A673 (cell line): ENCODE data around the gene IRAG1. TPM values are rescaled to one million over a fixed set of nuclear protein-coding genes. Genes with fewer than 3 reads are reported as not detected.
A peak's percentile ranks its signal among the peaks of the same experiment; 100 is the strongest.

Experiments used
- BruUV-seq: library from RNA; stranded (reverse); fragments of 400-500 nt; replicated peaks from 2 replicates; lab custom pipeline; 2021; lab: Mats Ljungman, UMichigan
- CTCF ChIA-PET: fragments of 300-600 bp; sonication (Branson Sonifier 250); formaldehyde crosslinking; loops from one replicate; lab custom pipeline; 2022; ENCODE audit warnings: antibody characterized with exemption; lab: Charles Lee
- POLR2A ChIA-PET: fragments of 300-600 bp; sonication (Branson Sonifier 250); formaldehyde crosslinking; loops from one replicate; lab custom pipeline; 2022; ENCODE audit warnings: antibody characterized with exemption; ENCODE audit not compliant: low non-redundant PET; lab: Charles Lee
- DNase-seq: peaks from one replicate; pipeline ENCODE4 v3.0.0-alpha.2; 2015; ENCODE audit warnings: low spot score
- H3K27ac ChIP-seq: fragments of 200-600 bp; sonication (generic); 2 replicates; pipeline ENCODE4 v1.5.1; 2016; ENCODE audit warnings: mixed run types, low read depth, mild to moderate bottlenecking, mixed read lengths, antibody characterized with exemption, low read length; ENCODE audit not compliant: poor library complexity, severe bottlenecking
- H3K27me3 ChIP-seq: fragments of 200-600 bp; sonication (generic); replicated peaks from 2 replicates; pipeline ENCODE4 v1.6.1; 2017; ENCODE audit warnings: mixed run types, low read depth, mild to moderate bottlenecking, mixed read lengths, antibody characterized with exemption, low read length; ENCODE audit not compliant: insufficient read depth, poor library complexity
- H3K36me3 ChIP-seq: fragments of 200-600 bp; sonication (generic); 2 replicates; pipeline ENCODE4 v1.6.1; 2016; ENCODE audit warnings: mixed run types, mild to moderate bottlenecking, mixed read lengths, antibody characterized with exemption, low read length; ENCODE audit not compliant: insufficient read depth, poor library complexity, severe bottlenecking
- H3K4me1 ChIP-seq: fragments of 200-600 bp; sonication (generic); 2 replicates; pipeline ENCODE4 v1.6.1; 2017; ENCODE audit warnings: mixed run types, mild to moderate bottlenecking, mixed read lengths, antibody characterized with exemption, low read length; ENCODE audit not compliant: insufficient read depth, poor library complexity, severe bottlenecking
- H3K4me3 ChIP-seq: fragments of 200-600 bp; sonication (generic); 2 replicates; pipeline ENCODE4 v1.5.1; 2016; ENCODE audit warnings: low read depth, mixed run types, mild to moderate bottlenecking, mixed read lengths, low read length; ENCODE audit not compliant: poor library complexity, severe bottlenecking
- H3K9me3 ChIP-seq: fragments of 200-600 bp; sonication (generic); 2 replicates; pipeline ENCODE4 v1.6.1; 2016; ENCODE audit warnings: mixed run types, low read depth, mild to moderate bottlenecking, mixed read lengths, antibody characterized with exemption, low read length; ENCODE audit not compliant: poor library complexity, severe bottlenecking
- CTCF ChIP-seq: fragments of 300-800, 200-600 bp; sonication (generic); conservative IDR thresholded peaks from 2 replicates; pipeline ENCODE4 v1.5.1; 2017; ENCODE audit warnings: low read depth, mild to moderate bottlenecking, antibody characterized with exemption, low read length, moderate library complexity, mixed read lengths
- EZH2 ChIP-seq: fragments of 200-600 bp; sonication (generic); IDR thresholded peaks from 2 replicates; pipeline ENCODE4 v1.6.1; 2017; ENCODE audit warnings: borderline replicate concordance, low read depth, mild to moderate bottlenecking, mixed read lengths, antibody characterized with exemption, low read length; ENCODE audit not compliant: poor library complexity, severe bottlenecking
- intact Hi-C: fragments of 100-400 bp; cut with micrococcal nuclease; formaldehyde crosslinking; loops from one replicate; pipeline ENCODE4 v1.10.0; 2022; ENCODE audit not compliant: unreplicated experiment
- total RNA-seq: library from RNA; stranded (reverse); gene quantifications from 2 replicates; pipeline ENCODE4 v1.2.3, GENCODE V29; 2021

Gene IRAG1
- total RNA-seq, 1 experiment from 2014 or later, result 0.26 TPM

DNA sequence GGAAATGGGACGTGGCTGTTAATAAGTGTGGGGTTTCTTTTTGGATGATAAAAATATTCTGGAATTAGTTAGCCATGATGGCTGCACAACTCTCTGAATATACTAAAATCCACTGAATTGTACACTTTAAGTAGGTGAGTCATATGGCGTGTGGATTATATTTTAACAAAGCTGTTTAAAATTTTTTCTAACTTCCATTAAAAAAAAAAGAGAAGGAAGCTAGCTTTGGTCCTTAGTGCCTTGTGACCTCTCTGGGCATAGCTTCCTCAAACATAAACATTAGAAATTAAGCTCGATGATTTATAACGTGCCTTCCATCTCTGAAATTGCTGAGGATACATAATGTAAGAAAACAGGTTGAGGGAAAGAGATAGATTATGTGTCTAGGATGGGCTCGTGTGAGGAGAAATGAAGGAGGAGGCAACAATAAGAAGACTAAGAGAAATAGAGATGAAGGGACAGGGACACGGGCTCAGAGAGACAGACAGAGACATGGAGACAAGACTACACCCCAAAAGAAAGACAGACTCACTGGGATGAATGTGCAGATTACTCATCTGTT, 20.0 kb downstream of the IRAG1 start:
- Histone ChIP-seq H3K9me3 (no peaks in the 10 kb centered on the region), H3K36me3 (no peaks in the 10 kb centered on the region), H3K27me3 (no peaks in the 10 kb centered on the region), H3K4me3 (no peak overlapping the region), H3K4me1 (peaks cover 15% of the 10 kb centered on the region), H3K27ac (no peak overlapping the region)
- TF ChIP-seq CTCF (no peak), EZH2 (no peak)
- intact Hi-C loops, result no loop called here
- BruUV-seq, result no TSS peak
- ChIA-PET POLR2A (interaction anchor here (0.6 kb wide), 1 partner anchor 1536 kb away, joined by 3 read pairs; no protein-coding TSS in a partner anchor), CTCF (no interaction called here)
- DNase-seq, result no peak

DNA sequence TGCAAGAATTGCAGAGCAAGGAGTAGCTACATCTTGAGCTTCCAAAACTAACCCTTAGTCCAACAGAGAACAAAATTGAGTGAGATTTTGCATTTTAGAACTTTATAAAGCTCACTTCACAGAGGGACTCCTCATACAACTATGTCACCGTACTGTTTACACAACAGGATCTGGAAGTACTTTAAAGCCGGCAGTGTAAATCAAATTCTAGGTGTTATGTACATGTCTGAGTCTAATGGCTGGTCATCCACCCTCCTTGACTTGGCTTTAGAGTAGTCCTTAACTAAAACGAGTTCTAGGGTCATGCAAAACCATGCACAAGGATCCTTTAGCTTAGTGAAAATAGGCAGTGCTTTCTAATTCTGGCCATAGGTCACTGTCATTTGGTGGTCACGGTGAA, 23.5 kb downstream of the IRAG1 start:
- Histone ChIP-seq H3K9me3 (no peaks in the 10 kb centered on the region), H3K4me3 (no peak overlapping the region), H3K27ac (no peak overlapping the region), H3K4me1 (peaks cover 17% of the 10 kb centered on the region), H3K36me3 (no peaks in the 10 kb centered on the region), H3K27me3 (no peaks in the 10 kb centered on the region)
- no peak for DNase-seq
- POLR2A ChIA-PET, result no interaction called here
- TF ChIP-seq CTCF, result no peak
- no peak for TF ChIP-seq EZH2
- intact Hi-C loops, result no loop called here
- no TSS peak for BruUV-seq
- CTCF ChIA-PET, result no interaction called here

DNA sequence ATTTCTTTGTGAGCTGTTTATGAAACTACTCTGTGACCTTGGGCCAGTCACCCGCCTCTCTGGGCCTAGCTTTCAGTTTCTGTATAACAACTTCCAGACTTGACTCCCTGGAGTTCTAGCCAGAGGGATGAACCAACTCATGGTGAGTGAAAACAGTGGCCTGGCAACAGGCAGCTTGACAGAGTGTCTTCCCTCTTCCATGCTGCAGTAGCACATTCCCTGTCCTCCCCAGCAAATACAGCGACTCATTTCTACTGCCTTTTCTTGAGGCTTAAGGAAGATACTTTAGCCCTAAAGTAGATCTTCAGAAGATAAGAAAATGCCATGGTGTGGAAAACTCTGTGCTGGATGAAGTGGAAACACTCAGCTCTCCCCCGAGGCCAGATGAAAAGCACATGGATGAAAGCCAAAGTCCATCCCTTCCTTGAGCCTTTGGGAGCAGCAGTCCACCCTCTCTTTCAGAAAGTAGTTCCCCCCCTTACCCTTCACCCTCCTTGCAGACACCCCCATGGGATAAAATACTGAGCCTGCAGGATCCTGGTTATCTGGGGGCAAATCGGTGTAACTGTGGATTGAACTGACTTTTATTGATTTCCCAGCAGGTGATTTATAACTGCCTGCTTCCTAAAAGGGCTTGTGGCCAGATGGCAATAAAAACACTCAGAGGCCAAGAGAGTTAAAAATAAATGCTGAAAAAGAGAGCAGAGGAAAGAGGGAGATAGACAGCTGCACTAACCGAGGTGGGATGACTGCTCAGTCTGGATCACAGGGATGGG, 24.1 kb downstream of the IRAG1 start:
- Histone ChIP-seq H3K27me3 (no peaks in the 10 kb centered on the region), H3K9me3 (no peaks in the 10 kb centered on the region), H3K27ac (peak overlapping the region; percentile 19), H3K4me3 (no peak overlapping the region), H3K36me3 (no peaks in the 10 kb centered on the region), H3K4me1 (peaks cover 18% of the 10 kb centered on the region)
- intact Hi-C loops, result loop anchor here (5.0 kb wide), 1 partner anchor 58 kb away; no protein-coding TSS in a partner anchor
- BruUV-seq, result no TSS peak
- TF ChIP-seq CTCF (no peak), EZH2 (no peak)
- POLR2A ChIA-PET, result no interaction called here
- DNase-seq, result peak; percentile 51
- CTCF ChIA-PET, result no interaction called here
